Astrocyte of the spinal cord (primary cell): ENCODE measurements around the gene RAB17.
A peak's percentile ranks its signal among the peaks of the same experiment; 100 is the strongest.

Experiments used
- DNase-seq: peaks from one replicate; pipeline ENCODE4 v3.0.0; 2011; ENCODE audit warnings: low read depth, low spot score
- H3K4me3 ChIP-seq: 2 replicates; pipeline ENCODE4 v1.5.1; 2011; ENCODE audit warnings: low read depth, mild to moderate bottlenecking, low read length, moderate library complexity
- CTCF ChIP-seq: IDR thresholded peaks from 2 replicates; pipeline ENCODE4 v1.5.1; 2012; ENCODE audit warnings: low read depth, mild to moderate bottlenecking, low read length, inconsistent platforms
- in situ Hi-C: cut with HindIII; loops from 2 replicates; pipeline ENCODE4 v1.10.0; 2017; ENCODE audit warnings: low sequenced_read_pairs

RAB17 gene

GRCh38 chr2:237603049-237603717, 12.6 kb upstream of the RAB17 start:
- TF ChIP-seq CTCF = no peak
- in situ Hi-C loops = no loop called here
- DNase-seq = no peak
- no peak overlapping the region for H3K4me3 ChIP-seq

DNA sequence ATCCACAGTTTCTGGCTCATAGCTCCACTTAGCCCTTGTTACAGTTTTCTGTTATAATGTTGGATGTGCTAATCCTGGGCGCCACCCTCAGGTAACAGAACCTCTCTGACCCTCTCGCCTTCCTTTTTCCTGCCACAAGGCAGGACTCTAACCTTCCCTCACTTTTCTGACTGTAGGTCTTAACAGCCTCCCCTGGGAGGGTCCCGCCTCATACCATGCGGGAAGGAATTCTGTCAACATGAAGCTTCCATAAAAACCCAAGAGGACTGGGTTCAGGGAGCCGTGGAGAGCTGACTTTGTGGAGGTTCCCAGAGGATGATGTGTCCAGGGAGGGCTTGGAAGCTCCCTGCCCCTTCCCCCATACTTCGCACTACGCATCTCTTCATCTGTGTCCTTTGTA, 11.9 kb upstream of the RAB17 start:
- TF ChIP-seq CTCF = no peak
- in situ Hi-C loops = no loop called here
- H3K4me3 ChIP-seq = no peak overlapping the region
- DNase-seq = no peak

DNA sequence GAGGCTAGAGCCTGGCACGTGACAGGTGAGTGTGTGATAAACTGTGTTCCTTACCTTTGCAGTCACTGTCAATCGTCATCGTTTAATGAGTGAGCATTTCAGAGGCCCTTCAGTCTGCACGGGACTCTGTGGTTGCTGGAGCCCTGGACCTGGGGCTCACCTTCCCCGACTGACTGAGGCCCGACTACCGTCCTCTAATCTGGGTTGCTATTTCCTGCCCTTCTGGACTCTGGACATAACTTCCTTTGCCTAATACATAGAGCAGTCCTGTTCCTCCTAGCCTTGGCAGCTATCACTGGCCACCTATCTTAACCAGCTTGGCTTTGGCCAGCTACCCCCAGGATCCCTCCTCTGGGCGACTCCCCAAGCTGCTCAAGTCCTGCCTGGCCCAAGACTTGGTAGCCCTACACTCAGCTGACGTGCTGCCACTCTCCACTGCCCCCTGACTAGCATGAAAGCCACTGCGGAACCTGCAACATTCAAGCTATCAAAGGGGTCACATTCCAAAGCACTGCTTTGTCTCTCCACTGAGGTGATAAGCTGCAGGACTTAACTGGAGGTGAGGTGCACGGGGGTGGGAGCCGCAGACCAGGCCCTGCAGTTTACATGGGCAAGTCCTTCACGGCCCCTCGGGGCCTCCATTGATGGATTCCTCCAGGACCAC, 11.1 kb upstream of the RAB17 start:
- TF ChIP-seq CTCF = peak; percentile 11
- no peak for DNase-seq
- H3K4me3 ChIP-seq = no peak overlapping the region
- in situ Hi-C loops = no loop called here

DNA sequence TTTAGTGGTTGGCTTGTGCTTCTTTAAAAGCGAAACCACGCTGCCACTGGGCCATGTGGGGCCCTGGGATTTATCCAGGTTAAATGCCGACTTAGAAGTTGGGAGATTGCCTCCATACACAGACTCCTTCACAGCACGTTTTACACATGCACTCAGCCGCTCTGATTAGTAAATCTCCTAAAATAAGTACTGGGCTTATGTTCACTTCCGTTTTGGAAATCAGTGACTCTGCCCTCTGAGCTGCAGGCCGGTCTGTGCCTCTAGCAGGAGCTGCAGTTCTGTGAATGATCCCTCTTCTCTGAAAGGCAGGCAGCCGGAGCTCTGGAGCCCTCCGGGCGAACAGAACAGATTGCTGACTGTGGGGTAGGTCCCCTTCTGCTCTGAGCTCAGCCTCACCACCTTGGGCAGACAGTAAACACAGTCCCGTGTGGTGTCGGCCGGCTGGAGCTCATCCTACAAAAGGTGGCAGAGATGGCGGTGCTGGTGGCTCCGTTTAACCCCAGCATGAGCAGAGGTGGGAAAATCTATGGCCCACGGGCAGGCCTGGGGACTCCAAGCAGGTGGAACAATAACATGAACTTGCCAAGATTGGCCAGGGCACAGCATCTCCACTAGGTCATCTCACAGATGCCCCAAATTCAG, 9.8 kb upstream of the RAB17 start:
- DNase-seq = no peak
- in situ Hi-C loops = no loop called here
- no peak overlapping the region for H3K4me3 ChIP-seq
- TF ChIP-seq CTCF = no peak

DNA sequence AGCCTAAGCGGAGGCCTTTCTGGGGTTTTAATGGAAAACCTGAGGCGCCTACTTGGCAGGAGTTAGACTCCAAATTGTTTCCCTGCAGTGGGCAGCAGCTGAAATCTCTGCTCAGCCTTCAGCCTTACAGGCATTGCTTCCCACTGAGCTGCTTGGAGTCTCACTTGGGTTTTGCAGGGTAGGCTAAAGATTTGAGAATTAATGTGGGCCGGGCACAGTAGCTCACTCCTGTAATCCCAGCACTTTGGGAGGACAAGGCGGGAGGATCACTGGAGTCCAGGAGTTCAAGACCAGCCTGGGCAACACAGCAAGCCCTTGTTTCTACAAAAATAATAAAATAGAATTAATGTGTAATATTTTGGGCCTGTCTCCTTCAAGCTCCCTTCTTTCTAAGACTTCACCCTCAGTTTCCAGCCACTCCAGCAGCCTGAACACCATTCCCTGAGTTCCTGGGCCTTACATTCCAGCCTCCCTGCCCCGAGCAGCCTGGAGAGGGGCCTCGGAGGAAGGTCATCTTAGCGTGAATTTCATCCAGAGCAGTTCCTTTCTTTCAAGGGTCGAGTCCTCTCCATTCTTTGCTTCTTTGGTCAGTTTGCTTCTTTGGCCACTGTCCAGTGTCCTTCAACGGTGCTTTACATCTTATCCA, 9.1 kb upstream of the RAB17 start:
- DNase-seq = no peak
- TF ChIP-seq CTCF = no peak
- in situ Hi-C loops = no loop called here
- H3K4me3 ChIP-seq = no peak overlapping the region

DNA sequence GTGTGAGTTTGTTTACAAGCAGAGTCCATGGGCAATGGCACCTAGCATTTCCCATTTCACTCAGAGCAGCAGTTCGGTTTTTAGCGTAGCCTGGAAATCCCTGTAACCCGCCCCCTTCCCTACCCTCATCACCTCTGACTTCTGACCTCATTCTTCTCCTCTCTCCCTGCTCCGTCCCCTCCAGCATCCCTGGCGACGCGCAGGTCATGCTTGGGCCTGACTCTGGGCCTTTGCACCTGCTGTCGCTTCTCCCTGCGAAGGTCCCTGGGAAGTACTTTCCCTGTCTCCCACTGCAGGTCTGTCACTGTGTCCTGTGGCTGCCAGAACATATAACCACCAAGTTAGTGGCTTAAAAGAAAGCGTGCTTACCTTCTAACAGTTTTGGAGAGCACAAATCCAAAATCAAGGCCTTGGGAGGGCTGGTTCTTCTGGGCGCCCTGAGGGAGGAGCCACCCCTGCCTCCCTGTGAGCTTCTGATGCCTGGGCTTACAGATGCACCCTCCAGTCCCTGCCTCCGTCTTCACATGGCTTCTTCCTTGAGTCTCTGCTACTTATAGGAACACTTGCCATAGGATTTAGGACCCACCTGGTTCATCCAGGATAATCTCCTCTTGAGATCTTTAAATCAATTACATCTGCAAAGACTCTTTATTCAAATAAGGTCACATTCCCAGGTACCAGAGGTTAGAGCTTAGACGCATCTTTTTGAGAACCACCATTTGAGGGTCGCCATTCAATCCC, 8.1 kb upstream of the RAB17 start:
- in situ Hi-C loops = no loop called here
- no peak overlapping the region for H3K4me3 ChIP-seq
- no peak for DNase-seq
- no peak for TF ChIP-seq CTCF
